Endothelial cell (in vitro differentiated cells): ENCODE results near the gene TBC1D19. TPM values are rescaled to one million over a fixed set of nuclear protein-coding genes. Genes with fewer than 3 reads are reported as not detected.

Experiments
- DNase-seq: peaks from one replicate; pipeline ENCODE4 v3.0.0; 2021; ENCODE audit warnings: low spot score
- H3K27ac Mint-ChIP-seq: one replicate; pipeline ENCODE4 v1.8.0; 2021; ENCODE audit warnings: mixed read lengths, inconsistent platforms; ENCODE audit not compliant: unreplicated experiment
- H3K27me3 Mint-ChIP-seq: one replicate; pipeline ENCODE4 v1.8.0; 2021; ENCODE audit warnings: mild to moderate bottlenecking, moderate library complexity, mixed read lengths, inconsistent platforms; ENCODE audit not compliant: unreplicated experiment
- H3K36me3 Mint-ChIP-seq: one replicate; pipeline ENCODE4 v1.8.0; 2021; ENCODE audit warnings: mild to moderate bottlenecking, low read depth, mixed read lengths, inconsistent platforms; ENCODE audit not compliant: unreplicated experiment
- H3K4me1 Mint-ChIP-seq: one replicate; pipeline ENCODE4 v1.8.0; 2021; ENCODE audit warnings: mild to moderate bottlenecking, mixed read lengths, inconsistent platforms; ENCODE audit not compliant: unreplicated experiment
- H3K4me3 Mint-ChIP-seq: one replicate; pipeline ENCODE4 v1.8.0; 2021; ENCODE audit warnings: mild to moderate bottlenecking, mixed read lengths, inconsistent platforms; ENCODE audit not compliant: unreplicated experiment
- H3K9me3 Mint-ChIP-seq: one replicate; pipeline ENCODE4 v1.8.0; 2021; ENCODE audit warnings: mixed read lengths, inconsistent platforms; ENCODE audit not compliant: unreplicated experiment
- total RNA-seq: library from RNA; stranded (reverse); fragmentation: NEBNext Ultra II Directional; extraction: Animal tissue kit (Norgen Biotek cat#: 25700); gene quantifications from one replicate; pipeline ENCODE4 v1.2.1, GENCODE V29; 2021; ENCODE audit not compliant: unreplicated experiment
- TF ChIP-seq, protein P1 (sequence below): fragments of 200-600 bp; sonication (generic); IDR thresholded peaks from one replicate; pipeline ENCODE4 v1.5.0; 2021; ENCODE audit warnings: antibody characterized with exemption; ENCODE audit not compliant: unreplicated experiment

Gene TBC1D19
- total RNA-seq, 1 donor from 2014 or later, result 5.2 TPM

DNA sequence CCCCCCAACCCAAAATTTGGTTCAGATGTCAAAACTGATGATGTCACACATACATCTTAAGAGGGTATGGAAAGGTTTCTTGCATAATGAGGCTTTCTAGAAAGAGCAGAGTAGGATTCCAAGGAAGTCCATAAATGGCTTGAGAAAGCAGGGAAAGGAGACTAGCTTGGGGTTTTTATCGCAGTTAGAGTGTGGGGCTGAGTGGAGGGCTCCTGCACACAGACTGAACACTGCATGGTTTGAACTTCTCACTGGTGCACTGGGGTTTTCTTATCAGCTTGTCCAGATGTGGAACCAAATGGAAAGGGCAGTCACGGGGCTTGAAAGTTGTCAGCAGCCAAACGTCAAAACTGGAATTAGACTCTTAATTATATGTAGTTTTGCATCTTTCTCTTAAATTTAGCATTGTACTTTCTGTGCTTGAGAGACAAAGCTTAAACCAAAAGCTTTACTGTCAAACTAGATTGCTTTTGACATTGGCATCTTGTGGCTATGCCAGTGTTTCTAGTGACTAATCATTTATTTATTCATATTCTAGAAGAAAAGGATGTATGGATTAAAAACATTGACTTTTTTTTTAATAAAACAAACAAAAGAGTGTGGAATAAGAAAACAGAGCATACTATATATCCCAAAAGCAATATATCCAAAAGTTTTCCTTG, 198.4 kb downstream of the TBC1D19 start:
- Mint-ChIP-seq H3K4me3 (no peak overlapping the region), H3K36me3 (no peaks in the 10 kb centered on the region), H3K4me1 (peaks cover 9% of the 10 kb centered on the region), H3K9me3 (no peaks in the 10 kb centered on the region), H3K27me3 (no peaks in the 10 kb centered on the region), H3K27ac (no peak overlapping the region)
- TF ChIP-seq, protein P1, sequence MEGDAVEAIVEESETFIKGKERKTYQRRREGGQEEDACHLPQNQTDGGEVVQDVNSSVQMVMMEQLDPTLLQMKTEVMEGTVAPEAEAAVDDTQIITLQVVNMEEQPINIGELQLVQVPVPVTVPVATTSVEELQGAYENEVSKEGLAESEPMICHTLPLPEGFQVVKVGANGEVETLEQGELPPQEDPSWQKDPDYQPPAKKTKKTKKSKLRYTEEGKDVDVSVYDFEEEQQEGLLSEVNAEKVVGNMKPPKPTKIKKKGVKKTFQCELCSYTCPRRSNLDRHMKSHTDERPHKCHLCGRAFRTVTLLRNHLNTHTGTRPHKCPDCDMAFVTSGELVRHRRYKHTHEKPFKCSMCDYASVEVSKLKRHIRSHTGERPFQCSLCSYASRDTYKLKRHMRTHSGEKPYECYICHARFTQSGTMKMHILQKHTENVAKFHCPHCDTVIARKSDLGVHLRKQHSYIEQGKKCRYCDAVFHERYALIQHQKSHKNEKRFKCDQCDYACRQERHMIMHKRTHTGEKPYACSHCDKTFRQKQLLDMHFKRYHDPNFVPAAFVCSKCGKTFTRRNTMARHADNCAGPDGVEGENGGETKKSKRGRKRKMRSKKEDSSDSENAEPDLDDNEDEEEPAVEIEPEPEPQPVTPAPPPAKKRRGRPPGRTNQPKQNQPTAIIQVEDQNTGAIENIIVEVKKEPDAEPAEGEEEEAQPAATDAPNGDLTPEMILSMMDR, result no peak
- DNase-seq, result no peak

DNA sequence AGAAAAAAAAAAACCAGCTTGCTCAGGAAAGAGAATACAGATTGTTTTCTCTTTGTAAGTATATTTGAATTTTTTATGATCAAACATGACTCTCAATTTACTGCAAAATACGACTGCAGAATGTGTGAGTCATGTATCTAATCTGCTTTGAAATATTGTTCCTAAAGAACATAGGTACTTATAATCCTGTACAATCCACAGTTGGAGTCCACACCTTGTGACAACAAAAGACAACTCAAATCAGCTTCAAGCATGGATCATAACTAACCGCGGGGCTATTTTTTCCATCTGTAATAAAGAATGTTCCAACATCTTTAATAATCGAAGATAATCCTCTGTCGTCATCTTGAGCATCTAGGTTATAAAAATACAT, 198.9 kb downstream of the TBC1D19 start:
- Mint-ChIP-seq H3K27ac (no peak overlapping the region), H3K36me3 (no peaks in the 10 kb centered on the region), H3K27me3 (no peaks in the 10 kb centered on the region), H3K4me1 (peaks cover 14% of the 10 kb centered on the region), H3K4me3 (no peak overlapping the region), H3K9me3 (no peaks in the 10 kb centered on the region)
- no peak for DNase-seq
- TF ChIP-seq, protein P1, result no peak

GRCh38 chr4:26784207-26784865, 200.5 kb downstream of the TBC1D19 start:
- Mint-ChIP-seq H3K27me3 (peaks cover 2% of the 10 kb centered on the region), H3K36me3 (no peaks in the 10 kb centered on the region), H3K9me3 (no peaks in the 10 kb centered on the region), H3K4me3 (no peak overlapping the region), H3K27ac (no peak overlapping the region), H3K4me1 (peaks cover 23% of the 10 kb centered on the region)
- TF ChIP-seq, protein P1, result no peak
- no peak for DNase-seq

DNA sequence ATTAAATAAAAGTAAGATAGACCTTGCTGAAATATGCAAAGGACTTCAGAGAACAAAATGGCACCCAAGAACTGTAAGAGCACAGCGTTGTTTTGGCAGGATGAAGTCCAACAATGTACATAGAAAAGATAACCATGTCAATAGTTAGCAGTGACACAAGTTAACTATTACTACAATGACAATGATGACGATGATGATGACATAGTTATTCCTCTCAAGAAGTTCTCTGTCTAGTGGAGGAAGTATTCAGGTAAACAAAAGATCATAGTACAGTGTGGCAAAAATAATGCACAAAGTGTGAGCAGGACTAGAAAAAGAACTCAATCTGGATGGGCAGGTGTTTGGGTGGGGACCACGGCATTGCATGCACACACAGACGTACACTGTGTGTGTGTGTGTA, 201.4 kb downstream of the TBC1D19 start:
- DNase-seq, result no peak
- H3K9me3 Mint-ChIP-seq, result no peaks in the 10 kb centered on the region
- no peaks in the 10 kb centered on the region for H3K36me3 Mint-ChIP-seq
- peaks cover 2% of the 10 kb centered on the region for H3K27me3 Mint-ChIP-seq
- peak overlapping the region; percentile 79 for H3K27ac Mint-ChIP-seq
- H3K4me1 Mint-ChIP-seq, result peaks cover 23% of the 10 kb centered on the region
- no peak overlapping the region for H3K4me3 Mint-ChIP-seq
- TF ChIP-seq, protein P1, result no peak

- Mint-ChIP-seq H3K27ac (peak overlapping the region; percentile 79), H3K9me3 (no peaks in the 10 kb centered on the region), H3K36me3 (no peaks in the 10 kb centered on the region), H3K4me1 (peaks cover 23% of the 10 kb centered on the region), H3K4me3 (no peak overlapping the region), H3K27me3 (peaks cover 2% of the 10 kb centered on the region)
- DNase-seq, result no peak
- TF ChIP-seq, protein P1, result no peak
Measured at GRCh38 chr4:26785810-26786209, 201.9 kb downstream of the TBC1D19 start.
